HG03103 (cell line): Measurements from ENCODE around the gene TRAPPC3L.

ENCODE experiments used
- ATAC-seq: cut with Tn5 transposase; IDR thresholded peaks from one replicate; pipeline ENCODE4 v1.9.1; 2021; ENCODE audit warnings: low read depth; ENCODE audit not compliant: unreplicated experiment

The TRAPPC3L gene

GRCh38 chr6:116471531-116471930, 74.0 kb downstream of the TRAPPC3L start:
- ATAC-seq: no peak

- ATAC-seq: no peak
These were observed 77.2 kb downstream of the TRAPPC3L start for GRCh38 chr6:116468293-116468692.

GRCh38 chr6:116467514-116467913, 78.0 kb downstream of the TRAPPC3L start:
- no peak for ATAC-seq

- no peak for ATAC-seq
These were observed 78.4 kb downstream of the TRAPPC3L start for GRCh38 chr6:116467096-116467495.

- no peak for ATAC-seq
These were observed 80.2 kb downstream of the TRAPPC3L start for GRCh38 chr6:116465246-116465645.

GRCh38 chr6:116463301-116463700, 82.2 kb downstream of the TRAPPC3L start:
- no peak for ATAC-seq

- ATAC-seq: peak; percentile 74
These were observed 83.3 kb downstream of the TRAPPC3L start for GRCh38 chr6:116461932-116462885.

GRCh38 chr6:116461331-116461931, 84.1 kb downstream of the TRAPPC3L start, which contains the start of gene CALHM6:
CALHM6 (plus strand) TSS chr6:116461375; CDS start chr6:116461930, 555 bp downstream.
- ATAC-seq: no peak

GRCh38 chr6:116459927-116460326, 85.6 kb downstream of the TRAPPC3L start:
- no peak for ATAC-seq

- no peak for ATAC-seq
These were observed 87.2 kb downstream of the TRAPPC3L start for GRCh38 chr6:116458264-116458663.

GRCh38 chr6:116456927-116457326, 88.6 kb downstream of the TRAPPC3L start:
- no peak for ATAC-seq

- ATAC-seq: no peak
These were observed 89.4 kb downstream of the TRAPPC3L start for GRCh38 chr6:116456106-116456505.

- ATAC-seq: no peak
These were observed 93.0 kb downstream of the TRAPPC3L start for GRCh38 chr6:116452531-116452930.

GRCh38 chr6:116451916-116452315, 93.6 kb downstream of the TRAPPC3L start:
- ATAC-seq: no peak

GRCh38 chr6:116450769-116451740, 94.4 kb downstream of the TRAPPC3L start:
- ATAC-seq: peak; percentile 94

- ATAC-seq: no peak
These were observed 95.2 kb downstream of the TRAPPC3L start for GRCh38 chr6:116450185-116450710.

- no peak for ATAC-seq
These were observed 95.9 kb downstream of the TRAPPC3L start for GRCh38 chr6:116449565-116449964.

GRCh38 chr6:116447496-116448011, 97.9 kb downstream of the TRAPPC3L start:
- no peak for ATAC-seq

GRCh38 chr6:116447052-116447451, 98.4 kb downstream of the TRAPPC3L start:
- ATAC-seq: no peak

- ATAC-seq: no peak
These were observed 99.1 kb downstream of the TRAPPC3L start for GRCh38 chr6:116446399-116446798.
